ENCODE data around the gene SLC35B2. TPM values are rescaled to one million over a fixed set of nuclear protein-coding genes. Genes with fewer than 3 reads are reported as not detected.

The SLC35B2 gene
- total RNA-seq, 1 donor from 2014 or later = 30.7 TPM

DNA sequence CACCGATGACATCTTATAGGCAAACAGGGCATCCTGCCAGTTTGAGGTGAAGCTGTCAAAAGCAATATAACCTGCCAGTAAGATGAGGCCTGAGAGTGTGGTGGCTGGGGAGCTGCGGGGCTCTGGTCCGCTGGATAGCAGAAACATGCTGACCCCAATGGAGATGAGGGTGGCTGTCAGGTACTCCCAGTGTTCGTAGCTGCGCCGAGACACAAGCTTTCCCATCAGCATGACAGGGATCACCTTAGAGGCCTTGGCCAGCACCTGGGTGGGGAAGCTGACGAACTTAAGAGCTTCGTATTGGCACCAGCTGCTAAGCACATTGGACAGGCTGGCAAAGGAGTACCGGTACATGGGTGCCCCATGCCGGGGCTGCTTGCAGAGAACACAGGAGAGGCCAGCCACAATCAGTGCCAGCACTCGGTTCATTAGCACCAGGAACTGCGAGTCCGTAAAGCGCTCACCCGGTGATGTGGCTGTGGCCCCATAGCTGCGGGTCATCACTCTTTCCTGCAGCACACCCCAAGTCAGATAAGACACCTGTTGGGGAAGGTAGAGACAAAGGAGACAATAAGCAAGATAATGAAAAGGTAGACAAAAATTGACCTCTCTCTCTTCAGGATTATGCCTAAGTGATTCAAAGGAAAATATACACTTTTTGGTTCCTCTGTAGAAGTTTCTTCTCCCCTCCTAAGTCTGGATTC, 2.1 kb downstream of the SLC35B2 start:
- intact Hi-C loops (cut with micrococcal nuclease) = no loop called here

DNA sequence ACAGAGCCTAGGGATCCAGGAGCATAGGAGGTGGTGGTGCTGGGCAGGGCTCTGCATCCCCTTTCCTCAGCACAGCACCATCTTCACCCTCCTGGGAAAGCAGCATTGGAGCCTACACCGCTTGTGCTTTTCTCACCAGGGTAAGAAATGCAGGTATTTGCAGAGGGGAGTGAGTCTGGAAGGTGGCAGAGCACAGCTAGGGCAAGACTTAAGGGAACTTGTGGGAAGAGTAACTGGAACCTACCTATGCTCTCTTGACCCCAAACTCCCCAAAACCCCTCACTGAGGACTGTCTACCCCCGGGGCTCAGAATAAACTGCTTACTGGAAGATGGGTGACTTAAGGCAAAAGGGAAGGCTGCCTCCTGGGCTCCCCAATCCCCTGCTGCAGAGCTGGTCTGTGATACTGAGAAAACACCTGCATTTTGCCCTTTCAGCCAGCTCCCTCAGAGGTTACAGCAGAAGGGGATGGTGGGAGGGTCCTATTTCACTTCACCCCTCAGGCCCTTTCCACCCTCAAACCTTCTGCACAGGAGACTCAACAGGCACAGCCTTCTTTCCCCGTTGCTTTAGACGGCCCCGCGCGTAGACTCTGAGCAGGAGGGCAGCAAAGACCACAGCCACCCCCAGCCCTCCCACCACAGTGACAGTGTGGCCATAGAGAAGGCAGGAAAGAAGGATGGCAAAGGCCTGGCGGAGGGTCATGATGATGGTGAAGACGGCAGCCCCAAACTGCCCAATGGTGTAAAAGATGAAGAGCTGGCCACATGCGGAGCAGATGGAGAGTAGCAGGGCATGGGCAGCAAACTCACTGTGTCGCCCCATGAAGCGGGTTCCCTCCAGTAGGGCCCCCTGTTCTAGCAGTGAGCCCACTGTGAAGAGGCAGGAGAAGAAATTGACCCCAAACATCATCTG, 2.9 kb downstream of the SLC35B2 start:
- intact Hi-C loops (cut with micrococcal nuclease) = no loop called here

DNA sequence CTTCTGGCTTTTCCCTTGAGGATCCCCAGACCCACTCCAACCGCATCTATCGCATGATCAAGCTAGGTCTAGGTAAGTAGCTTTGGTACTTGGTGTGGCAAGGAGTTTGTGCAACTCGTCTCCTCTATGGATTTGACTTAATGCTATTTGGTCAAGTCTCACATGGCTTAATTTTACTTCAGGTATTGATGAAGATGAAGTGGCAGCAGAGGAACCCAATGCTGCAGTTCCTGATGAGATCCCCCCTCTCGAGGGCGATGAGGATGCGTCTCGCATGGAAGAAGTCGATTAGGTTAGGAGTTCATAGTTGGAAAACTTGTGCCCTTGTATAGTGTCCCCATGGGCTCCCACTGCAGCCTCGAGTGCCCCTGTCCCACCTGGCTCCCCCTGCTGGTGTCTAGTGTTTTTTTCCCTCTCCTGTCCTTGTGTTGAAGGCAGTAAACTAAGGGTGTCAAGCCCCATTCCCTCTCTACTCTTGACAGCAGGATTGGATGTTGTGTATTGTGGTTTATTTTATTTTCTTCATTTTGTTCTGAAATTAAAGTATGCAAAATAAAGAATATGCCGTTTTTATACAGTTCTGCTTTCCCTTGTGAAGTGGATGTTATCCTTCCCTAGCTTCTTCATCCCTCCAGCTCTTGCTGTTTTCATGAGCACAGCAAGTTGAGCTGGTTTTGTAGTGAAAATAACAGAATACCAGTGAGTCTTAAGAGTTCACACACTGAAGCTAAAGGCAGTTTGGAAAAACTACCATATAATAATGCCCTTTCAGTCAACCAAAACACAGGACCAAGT, 3.8 kb downstream of the SLC35B2 start:
- intact Hi-C loops (cut with micrococcal nuclease) = no loop called here

DNA sequence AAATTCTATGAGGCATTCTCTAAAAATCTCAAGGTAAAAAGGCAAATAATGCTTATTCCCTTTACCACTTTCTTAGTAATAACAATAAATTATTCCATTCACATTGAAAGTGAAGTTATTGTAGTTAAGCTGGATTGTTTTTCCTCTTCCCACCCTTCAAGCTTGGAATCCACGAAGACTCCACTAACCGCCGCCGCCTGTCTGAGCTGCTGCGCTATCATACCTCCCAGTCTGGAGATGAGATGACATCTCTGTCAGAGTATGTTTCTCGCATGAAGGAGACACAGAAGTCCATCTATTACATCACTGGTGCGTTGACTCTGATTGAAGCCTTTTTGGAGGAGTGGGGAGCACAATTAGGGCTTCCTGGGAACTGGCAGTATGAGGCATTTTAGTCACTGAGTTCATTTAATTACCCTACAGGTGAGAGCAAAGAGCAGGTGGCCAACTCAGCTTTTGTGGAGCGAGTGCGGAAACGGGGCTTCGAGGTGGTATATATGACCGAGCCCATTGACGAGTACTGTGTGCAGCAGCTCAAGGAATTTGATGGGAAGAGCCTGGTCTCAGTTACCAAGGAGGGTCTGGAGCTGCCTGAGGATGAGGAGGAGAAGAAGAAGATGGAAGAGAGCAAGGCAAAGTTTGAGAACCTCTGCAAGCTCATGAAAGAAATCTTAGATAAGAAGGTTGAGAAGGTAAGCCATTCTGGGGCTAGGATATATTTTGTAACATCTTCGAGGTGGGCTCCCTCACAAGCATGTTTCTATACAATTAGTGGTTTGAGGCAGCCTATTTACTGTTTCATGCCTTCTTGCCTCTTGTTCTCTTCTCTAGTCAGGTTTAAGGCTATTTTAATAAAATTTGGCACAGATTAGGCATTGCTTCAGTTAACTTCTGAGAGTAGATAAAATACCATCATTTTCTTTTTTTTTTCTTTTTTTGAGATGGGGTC, 5.5 kb downstream of the SLC35B2 start:
- intact Hi-C loops (cut with micrococcal nuclease) = no loop called here

DNA sequence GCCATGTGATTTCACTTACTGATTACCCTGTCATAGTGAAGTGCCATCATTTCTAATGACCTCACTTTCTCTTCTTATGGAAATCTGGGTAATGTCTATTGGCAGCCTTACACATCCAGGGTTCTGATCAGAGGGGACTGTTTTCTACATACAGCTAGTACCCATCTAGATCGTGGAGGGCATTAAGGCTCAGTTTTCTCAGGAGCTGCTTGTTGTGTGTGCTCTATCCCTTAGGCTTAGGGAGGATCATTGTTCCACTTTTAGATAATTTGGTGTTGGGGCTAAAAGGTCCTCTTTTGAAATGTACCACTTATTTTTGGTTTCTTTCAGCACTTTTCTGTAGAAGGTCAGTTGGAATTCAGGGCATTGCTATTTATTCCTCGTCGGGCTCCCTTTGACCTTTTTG, 6.6 kb downstream of the SLC35B2 start:
- intact Hi-C loops (cut with micrococcal nuclease) = no loop called here

DNA sequence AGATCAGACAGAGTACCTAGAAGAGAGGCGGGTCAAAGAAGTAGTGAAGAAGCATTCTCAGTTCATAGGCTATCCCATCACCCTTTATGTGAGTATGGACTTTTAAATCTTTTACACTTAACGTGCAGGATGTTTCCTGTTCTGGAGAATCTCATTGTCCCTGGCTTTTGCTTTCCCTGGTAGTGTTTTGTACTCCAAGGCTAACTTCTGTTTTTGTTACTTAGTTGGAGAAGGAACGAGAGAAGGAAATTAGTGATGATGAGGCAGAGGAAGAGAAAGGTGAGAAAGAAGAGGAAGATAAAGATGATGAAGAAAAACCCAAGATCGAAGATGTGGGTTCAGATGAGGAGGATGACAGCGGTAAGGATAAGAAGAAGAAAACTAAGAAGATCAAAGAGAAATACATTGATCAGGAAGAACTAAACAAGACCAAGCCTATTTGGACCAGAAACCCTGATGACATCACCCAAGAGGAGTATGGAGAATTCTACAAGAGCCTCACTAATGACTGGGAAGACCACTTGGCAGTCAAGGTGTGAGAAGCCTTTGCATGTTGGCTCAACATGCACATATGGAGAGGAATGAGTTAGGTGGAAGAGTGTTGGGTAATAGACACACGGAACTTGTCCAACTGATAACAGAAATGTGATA, 7.1 kb downstream of the SLC35B2 start:
- intact Hi-C loops (cut with micrococcal nuclease) = no loop called here

DNA sequence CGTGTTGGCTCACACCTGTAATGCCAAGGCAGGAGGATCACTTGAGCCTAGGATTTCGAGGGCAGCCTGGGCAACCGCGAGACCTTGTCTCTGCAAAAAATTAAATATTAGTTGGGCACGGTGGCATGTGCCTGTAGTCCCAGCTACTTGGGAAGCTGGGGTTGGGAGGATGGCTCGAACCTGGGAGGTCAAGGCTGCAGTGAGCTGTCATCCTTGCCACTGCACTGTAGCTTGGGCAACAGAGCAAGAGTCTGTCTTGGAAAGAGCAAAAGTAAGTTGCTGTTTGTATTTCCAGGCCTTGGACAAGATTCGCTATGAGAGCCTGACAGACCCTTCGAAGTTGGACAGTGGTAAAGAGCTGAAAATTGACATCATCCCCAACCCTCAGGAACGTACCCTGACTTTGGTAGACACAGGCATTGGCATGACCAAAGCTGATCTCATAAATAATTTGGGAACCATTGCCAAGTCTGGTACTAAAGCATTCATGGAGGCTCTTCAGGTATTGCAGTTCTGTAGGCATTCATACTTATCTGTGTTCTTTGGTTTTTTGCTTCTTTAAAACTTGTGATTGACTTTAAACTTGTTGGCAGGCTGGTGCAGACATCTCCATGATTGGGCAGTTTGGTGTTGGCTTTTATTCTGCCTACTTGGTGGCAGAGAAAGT, 8.1 kb downstream of the SLC35B2 start:
- intact Hi-C loops (cut with micrococcal nuclease) = loop anchor here (5.0 kb wide), 2 partner anchors 122 to 477 kb away; partner anchors contain the start of genes MRPL14, TMEM63B and VEGFA

DNA sequence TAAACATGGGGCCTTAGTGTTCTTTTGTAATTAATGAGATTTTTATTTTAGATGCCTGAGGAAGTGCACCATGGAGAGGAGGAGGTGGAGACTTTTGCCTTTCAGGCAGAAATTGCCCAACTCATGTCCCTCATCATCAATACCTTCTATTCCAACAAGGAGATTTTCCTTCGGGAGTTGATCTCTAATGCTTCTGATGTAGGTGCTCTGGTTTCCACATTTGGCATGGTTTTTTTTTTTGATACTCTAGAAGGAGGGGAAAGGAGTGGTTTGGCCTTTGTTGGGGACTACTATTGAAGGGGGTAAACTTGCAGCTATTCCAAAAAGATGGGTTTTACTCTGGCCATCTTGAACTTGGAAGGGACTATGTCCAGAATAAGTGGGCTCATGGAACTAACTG, 8.7 kb downstream of the SLC35B2 start:
- intact Hi-C loops (cut with micrococcal nuclease) = loop anchor here (5.0 kb wide), 2 partner anchors 121 to 476 kb away; partner anchors contain the start of genes MRPL14, TMEM63B and VEGFA

DNA sequence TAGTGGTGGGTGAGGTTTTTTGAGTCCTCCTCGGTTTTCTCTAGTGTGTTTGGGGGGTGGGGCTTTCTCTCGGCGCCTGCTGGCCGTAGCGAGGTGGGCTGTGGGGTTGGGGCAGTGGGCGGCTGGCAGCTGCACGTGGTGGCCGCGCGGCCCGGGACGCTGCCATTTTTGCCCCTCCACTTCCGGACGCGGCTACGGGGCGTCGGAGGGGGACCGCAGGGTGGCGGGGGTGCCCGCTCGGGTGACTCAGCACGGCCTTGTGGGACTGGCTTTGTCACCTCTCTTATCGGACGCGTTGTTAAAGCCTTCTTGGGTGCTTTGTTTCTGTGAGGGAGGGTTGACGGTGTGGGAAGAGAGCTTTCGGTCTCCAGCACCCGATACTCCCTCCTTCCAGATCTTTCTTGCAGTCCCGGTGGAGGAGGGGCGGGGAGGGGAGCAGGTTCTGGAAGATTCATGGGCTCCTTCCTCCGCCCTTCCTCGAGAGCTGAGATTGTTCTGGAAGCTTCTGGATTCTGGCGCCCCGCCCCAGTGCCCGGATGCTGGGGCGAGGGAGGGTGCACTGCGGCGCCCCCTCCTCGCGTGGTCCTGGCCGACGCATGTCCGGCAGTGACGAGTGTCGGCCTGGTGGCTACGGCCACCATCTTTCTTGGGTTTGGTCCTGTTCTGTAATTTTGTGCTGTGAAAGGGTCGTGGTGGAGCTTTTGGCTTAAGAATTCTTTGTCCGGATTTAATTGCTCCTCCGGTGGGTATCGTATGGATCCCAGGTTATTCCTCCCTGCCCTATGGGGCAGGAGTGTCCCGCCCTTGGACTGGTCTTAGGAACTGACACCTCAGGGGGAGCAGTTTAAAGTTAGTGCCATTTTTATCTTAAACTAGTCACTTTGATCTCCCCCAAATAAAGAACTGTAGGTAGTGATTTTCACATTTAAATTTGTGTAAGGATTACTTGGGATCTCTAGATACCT, 9.7 kb downstream of the SLC35B2 start:
- intact Hi-C loops (cut with micrococcal nuclease) = loop anchor here (1.0 to 5.0 kb wide), 5 partner anchors 10 to 619 kb away; partner anchors contain the start of genes GTPBP2, MRPL14, SLC35B2 and TMEM63B

DNA sequence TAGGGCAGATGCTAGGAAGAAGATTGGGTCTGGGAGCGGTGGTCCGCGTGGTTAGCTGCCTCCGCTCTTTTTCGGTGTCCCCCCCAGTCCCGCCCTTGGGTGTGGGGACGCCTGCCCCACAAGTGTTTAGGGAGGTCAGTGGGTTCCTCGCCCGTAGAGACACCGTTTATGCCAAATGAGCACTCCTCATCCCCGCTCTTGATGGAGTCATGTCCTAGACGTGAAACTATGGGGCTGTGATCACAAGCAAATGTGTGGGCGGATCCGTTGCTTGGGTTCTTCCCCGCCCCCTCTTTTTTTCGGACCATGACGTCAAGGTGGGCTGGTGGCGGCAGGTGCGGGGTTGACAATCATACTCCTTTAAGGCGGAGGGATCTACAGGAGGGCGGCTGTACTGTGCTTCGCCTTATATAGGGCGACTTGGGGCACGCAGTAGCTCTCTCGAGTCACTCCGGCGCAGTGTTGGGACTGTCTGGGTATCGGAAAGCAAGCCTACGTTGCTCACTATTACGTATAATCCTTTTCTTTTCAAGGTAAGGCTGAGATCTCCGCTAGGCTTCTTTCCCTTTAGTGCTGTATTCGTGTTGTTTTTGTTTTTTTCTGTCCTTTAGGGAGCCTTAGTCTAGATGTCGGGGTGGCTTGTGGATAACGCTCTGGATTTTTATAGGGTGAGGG, 10.5 kb downstream of the SLC35B2 start, which contains the start of gene HSP90AB1:
Gene HSP90AB1, plus strand, starts transcription at position 439 of the 675 bp plus-strand sequence. CDS start 1,529 bp downstream, outside the sequence.
- intact Hi-C loops (cut with micrococcal nuclease) = loop anchor here (1.0 to 5.0 kb wide), 7 partner anchors 8 to 618 kb away; partner anchors contain the start of genes GTPBP2, MRPL14, SLC35B2 and TMEM63B

DNA sequence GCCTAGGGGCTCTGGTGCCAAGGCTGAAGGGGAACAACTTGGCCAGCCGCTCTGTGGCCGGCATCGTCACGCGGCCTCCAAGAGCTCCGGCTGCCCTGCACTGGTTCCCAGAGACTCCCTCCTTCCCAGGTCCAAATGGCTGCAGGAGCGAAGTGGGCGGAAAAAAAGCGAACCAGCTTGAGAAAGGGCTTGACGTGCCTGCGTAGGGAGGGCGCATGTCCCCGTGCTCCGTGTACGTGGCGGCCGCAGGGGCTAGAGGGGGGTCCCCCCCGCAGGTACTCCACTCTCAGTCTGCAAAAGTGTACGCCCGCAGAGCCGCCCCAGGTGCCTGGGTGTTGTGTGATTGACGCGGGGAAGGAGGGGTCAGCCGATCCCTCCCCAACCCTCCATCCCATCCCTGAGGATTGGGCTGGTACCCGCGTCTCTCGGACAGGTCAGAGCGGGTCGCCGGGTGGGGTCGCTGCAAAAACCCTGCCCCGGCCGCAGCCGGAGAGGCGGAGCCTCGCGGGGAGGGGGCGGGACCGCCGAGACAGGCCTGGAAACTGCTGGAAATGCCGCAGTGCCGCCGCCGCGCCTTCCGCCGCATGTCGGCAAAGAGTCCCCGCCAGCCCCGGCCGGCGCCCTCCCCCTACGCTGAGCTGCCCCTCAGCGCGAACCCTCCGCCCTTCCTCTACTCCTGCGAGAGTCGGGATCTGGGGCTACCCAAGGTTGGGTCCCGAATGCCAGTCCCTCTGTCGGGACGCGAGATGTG, 11.2 kb downstream of the SLC35B2 start:
- intact Hi-C loops (cut with micrococcal nuclease) = loop anchor here (1.0 to 5.0 kb wide), 5 partner anchors 8 to 617 kb away; partner anchors contain the start of genes GTPBP2, MRPL14, TMEM63B and VEGFA

DNA sequence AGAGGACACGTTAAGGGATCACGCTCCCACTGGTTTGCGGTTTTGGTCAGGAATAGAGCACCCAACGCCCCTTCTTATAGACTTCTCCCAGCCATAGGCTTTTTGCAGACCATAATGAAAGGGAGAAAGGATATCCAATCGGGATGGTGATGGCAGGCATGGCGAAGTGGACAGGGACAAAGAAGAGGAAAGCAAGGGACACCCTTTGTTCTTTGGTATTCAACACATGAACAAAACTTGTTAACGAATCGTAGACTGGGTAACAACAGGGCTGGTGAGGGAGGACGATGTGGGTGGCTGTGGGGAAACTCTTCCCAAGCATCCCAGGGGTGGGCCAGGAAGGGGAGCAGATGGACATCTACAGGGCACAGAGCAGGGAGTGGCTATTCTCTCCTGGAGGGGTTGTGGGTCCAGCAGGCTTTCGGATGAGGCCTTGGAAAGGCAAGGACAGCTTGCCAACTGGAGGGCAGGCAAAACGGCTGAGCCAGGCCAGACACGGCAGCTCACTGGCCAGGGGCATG, 11.9 kb downstream of the SLC35B2 start:
- intact Hi-C loops (cut with micrococcal nuclease) = loop anchor here (5.0 kb wide), 2 partner anchors 118 to 473 kb away; partner anchors contain the start of genes MRPL14, TMEM63B and VEGFA

DNA sequence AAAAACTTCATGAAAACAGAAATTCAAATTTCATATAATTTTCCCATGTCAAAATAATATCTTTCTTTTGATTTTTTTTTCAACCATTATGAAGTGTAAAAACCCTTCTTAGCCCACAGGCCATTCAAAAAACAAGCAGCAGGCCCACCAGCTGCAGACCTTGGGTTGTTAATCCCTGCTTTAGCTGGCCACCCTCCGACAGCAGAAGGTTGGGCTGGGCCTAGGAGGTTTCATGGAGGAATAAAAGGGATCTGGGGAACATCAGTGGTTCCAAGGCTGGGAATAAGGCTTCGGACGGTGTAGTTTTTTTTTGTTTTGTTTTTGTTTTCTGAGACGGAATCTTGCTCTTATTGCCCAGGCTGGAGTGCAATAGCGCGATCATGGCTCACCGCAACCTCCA, 14.0 kb downstream of the SLC35B2 start:
- intact Hi-C loops (cut with micrococcal nuclease) = no loop called here

DNA sequence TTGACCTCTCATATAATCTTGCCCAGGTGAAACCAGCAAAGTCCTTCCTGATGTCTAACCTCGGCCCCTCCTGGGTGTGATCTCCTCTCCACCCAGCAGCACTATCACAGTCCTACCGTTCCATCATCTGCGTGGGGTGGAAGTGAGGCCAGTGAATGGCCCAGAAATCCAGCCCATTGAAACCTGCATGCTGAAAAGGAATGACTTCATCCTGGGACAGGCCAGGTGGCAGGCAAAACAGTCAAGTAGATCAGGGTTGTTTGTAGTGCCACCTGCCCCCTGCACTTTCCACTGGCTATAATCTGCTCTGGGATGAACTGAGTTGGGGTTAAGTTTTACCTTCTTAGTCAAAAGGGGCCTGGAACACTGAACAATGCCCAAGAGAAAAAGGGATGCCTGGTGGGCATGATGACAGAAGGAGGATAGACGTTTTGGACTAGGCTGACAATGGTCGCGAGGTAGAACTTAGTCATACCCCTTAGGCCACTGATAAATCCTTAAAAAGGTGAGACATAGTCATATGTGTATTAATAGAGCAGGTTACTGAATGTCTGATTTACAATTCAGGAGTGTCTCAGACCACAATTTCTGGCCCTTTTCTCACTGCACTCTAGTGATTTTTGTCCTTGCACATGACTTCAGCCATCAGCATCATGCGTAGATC, 18.5 kb downstream of the SLC35B2 start:
- intact Hi-C loops (cut with micrococcal nuclease) = loop anchor here (1.0 kb wide), 3 partner anchors 7 to 67 kb away; no protein-coding TSS in a partner anchor

DNA sequence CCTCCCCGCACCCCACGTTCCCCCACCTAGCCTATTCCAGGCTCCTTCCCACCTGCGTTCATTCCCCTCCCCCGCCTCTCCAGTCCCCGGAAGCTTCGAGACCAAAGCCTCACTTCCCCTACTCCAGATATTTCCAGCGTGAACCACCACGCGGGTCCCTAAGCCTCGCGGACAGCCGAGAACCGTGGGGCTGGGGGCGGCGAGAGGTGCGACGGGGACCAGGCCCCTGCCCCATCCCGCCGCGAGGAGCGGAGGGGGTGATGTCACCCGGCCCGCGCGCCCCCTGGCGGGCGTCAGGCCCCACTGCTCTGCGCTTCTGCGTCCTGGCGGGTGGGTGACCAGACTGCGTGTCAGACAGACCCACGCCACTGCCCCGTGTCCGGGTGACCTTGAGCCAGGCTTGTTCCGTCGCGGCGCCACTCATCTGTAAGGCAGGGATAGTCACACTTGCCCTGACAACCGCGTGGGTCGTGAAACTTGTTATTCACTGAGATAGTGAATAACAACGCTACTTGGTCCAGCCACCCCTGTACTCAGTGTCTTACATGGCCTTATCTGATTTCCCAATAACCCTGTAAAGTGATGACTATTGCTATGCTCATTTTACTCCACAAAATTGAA, 19.4 kb downstream of the SLC35B2 start:
- intact Hi-C loops (cut with micrococcal nuclease) = loop anchor here (1.0 kb wide), 4 partner anchors 8 to 142 kb away; no protein-coding TSS in a partner anchor
